GM19372 (cell line): ENCODE results near the gene PITHD1.
"Not testable (repeated sequence)": the region's sequence is repeated elsewhere in the genome, so short reads cannot be mapped to it uniquely, and the experiment has no call there.

ENCODE experiments used
- ATAC-seq: cut with Tn5 transposase; IDR thresholded peaks from one replicate; pipeline ENCODE4 v1.9.1; 2021; ENCODE audit warnings: mild to moderate bottlenecking, low read depth, moderate library complexity; ENCODE audit not compliant: unreplicated experiment

Gene PITHD1

GRCh38 chr1:23816906-23817305 lies 38.7 kb downstream of the PITHD1 start:
- no peak for ATAC-seq

DNA sequence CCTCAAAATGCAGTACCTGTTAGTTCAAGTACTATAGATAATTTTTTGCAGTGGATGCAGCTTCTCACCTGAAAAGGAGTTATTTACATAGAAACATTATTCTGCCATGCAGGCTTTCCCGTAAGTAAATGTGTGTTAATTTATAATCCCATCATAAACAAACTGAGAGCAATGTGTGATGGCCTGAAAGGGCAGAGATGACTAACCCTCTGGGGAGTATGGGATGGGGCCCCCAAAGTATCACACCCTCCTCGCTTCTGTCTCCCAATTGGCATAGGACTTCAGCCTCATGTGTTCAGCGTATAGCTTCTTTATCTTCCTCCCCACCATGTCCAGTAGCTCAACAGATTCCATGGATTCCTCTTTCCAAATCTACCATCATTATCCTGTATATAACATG lies 39.4 kb downstream of the PITHD1 start:
- no peak for ATAC-seq

DNA sequence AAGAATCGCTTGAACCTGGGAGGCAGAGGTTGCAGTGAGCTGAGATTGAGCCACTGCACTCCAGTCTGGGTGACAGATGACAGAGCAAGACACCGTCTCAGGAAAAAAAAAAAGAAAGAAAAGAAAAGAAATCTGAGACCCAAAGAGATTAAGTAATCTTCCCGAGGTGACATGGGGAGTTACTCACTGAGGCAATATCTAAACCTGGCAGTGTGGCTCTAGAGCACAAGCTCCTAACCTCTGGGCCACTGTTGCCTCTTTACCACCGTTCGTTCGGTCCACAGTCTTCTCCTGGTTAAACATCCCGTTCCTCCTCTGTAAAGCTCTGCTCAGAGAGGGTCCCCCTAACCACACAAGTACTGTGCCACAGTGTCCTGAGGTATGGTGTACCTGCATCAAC lies 45.5 kb downstream of the PITHD1 start:
- no peak for ATAC-seq

DNA sequence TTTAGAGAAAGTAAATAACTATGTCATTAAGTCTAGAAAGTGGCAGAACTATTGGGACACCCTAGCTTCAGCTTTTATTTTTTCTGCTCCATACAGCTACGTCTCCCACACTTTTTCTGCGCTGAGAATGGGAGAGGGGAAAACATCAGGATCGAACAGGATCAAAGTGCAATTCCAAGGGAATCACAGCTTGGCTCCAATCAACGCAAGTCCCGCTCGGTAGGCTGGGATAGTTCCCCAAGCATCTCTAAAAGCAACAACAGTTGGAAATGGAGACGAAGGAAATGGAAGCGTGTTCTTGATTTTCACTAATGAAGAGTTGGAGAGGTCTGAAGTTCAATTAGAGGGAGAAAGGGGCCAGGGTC lies 46.5 kb downstream of the PITHD1 start:
- no peak for ATAC-seq

DNA sequence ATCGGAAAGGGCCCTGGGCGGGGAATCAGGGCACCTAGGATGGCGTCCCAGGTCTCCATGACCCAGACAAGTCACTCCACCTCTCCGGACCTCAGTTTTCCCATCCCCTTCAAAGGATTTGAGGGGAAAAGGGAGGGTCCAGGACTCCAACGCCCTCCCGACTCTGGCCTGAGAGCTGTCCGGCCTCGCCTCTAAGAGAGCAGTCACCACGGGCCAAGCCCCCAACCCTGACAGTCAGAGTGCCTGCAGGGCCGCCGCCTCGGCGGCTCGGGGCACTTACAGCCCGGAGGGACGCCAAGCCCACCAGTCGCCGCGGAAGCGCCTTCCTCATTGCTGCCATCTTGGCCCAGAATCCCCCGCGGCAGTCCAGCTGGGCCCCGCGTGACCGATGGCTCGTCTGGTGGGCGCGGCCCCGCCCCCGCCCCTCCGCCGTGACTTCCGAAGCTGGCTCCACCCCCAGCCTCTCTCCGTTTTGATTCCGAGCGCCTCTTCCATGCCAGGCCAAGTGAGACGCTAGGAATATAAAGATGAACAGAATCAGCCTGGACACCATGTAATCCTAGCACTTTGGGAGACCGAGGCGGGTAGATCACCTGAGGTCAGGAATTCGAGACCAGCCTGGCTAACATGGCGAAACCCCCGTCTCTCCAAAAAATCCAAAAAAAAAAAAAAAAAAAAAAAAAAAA lies 47.0 kb downstream of the PITHD1 start, which contains the start of gene HMGCL:
TSS of gene HMGCL (minus strand) at position 354 of the 686 bp plus-strand sequence. CDS start at position 340, 14 bp downstream.
- ATAC-seq = peak; percentile 81

DNA sequence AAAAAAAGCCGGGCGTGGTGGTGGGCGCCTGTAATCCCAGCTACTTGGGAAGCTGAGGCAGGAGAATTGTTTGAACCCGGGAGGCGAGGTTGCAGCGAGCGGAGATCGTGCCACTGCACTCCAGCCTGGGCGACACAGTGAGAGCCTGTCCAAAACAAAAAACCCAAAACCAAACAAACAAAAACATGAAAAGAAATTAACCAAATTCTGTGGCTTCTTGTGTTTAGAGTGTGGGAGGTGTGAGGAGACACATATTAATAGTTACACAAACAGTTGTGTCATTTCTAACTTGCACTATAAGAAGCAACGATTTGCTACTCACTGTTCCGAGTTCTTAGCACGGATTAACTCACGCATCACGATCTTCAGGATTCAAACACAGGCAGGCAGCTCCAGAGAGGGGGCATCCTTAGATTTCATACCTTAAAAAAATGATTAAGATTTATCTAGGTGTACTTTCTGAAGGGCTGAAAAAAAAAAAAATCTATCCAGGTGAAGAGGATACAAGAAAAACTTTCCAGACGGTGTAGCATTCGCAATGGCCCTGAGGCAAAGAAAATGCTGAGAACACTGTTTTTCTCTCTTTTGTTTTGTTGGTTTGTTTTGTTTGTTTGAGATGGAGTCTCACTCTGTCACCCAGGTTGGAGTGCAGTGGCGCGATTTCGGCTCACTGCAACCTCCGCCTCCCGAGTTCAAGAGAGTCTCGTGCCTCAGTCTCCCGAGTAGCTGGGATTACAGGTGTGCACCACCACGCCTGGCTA lies 47.7 kb downstream of the PITHD1 start:
- peak; percentile 41 for ATAC-seq

- not testable (repeated sequence) for ATAC-seq
Observed at GRCh38 chr1:23826590-23826989, 48.4 kb downstream of the PITHD1 start.

DNA sequence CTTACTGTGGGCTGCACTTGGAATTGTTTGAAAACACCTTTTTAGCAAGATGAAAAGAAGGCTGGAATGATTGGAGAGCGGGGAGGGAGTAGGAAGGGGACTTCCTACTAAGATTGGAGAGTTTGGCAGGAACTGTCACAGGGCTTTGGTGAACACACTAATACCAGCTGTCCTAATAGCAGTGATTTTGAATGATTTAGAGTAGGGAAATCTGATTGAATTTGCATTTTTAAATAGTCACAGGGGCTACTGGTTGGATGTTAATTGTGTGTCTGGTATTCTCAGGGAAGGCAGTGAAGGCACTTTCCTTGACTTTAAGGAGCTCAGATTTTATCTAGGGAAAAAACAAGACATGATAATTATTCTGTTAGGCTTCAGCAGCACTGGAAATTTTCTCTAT lies 49.5 kb downstream of the PITHD1 start:
- ATAC-seq = no peak

DNA sequence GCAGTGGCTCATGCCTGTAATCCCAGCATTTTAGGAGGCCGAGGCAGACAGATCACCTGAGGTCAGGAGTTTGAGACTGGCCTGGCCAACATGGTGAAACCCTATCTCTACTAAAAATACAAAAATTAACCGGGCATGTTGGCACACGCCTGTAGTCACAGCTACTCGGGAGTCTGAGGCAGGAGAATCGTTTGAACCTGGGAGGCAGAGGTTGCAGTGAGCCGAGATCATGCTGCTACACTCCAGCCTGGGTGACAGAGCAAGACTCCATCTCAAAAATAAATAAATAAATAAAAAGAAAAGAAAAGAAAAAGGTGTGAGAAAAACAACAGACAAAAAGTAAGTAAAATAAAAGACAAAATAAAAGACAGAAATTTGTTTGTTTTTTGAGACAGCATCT lies 55.9 kb downstream of the PITHD1 start:
- not testable (repeated sequence) for ATAC-seq

DNA sequence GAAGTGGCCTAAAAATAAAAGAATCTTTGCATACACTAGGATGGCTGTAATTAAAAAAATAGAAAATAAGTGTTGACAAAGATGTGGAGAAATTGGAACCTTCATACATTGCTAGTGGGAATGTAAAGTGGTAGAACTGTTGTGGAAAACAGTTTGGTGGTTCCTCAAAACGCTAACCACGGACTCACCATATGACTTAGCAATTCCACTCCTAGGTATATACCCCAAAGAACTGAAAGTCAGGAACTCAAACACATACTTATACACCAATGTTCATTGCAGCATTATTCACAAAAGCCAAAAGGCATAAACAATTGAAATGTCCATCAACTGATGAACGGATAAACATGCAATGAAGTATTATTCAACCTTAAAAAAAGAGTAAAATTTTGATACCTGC lies 57.8 kb downstream of the PITHD1 start:
- ATAC-seq = no peak
